ENCODE measurements around the gene TMCO6.
A peak's percentile ranks its signal among the peaks of the same experiment; 100 is the strongest.

TMCO6 gene

GRCh38 chr5:140674211-140674610, 35.0 kb downstream of the TMCO6 start:
- DNase-seq = no peak

- no peak for DNase-seq
These were observed 35.4 kb downstream of the TMCO6 start for GRCh38 chr5:140674629-140675028.

- no peak for DNase-seq
These were observed 38.7 kb downstream of the TMCO6 start for GRCh38 chr5:140677947-140678346.

- DNase-seq = no peak
These were observed 39.7 kb downstream of the TMCO6 start for GRCh38 chr5:140678993-140679392.

GRCh38 chr5:140690376-140690932, 51.2 kb downstream of the TMCO6 start:
- no peak for DNase-seq

GRCh38 chr5:140690941-140691924, 52.0 kb downstream of the TMCO6 start, which contains the start of the genes HARS1 and HARS2:
HARS1 (minus strand) TSS chr5:140691370; CDS start chr5:140691304, 66 bp downstream.
HARS2 (plus strand) TSS chr5:140691455; CDS start chr5:140691649, 194 bp downstream.
- peak; percentile 88 for DNase-seq

- DNase-seq = no peak
These were observed 55.0 kb downstream of the TMCO6 start for GRCh38 chr5:140694276-140694675.
